Measurements from ENCODE around the gene REEP2. TPM values are rescaled to one million over a fixed set of nuclear protein-coding genes. Genes with fewer than 3 reads are reported as not detected.

REEP2 gene
- polyA plus RNA-seq, 1 of the 3 experiments (the other 2 are of a cell fraction) = 31.2 TPM

DNA sequence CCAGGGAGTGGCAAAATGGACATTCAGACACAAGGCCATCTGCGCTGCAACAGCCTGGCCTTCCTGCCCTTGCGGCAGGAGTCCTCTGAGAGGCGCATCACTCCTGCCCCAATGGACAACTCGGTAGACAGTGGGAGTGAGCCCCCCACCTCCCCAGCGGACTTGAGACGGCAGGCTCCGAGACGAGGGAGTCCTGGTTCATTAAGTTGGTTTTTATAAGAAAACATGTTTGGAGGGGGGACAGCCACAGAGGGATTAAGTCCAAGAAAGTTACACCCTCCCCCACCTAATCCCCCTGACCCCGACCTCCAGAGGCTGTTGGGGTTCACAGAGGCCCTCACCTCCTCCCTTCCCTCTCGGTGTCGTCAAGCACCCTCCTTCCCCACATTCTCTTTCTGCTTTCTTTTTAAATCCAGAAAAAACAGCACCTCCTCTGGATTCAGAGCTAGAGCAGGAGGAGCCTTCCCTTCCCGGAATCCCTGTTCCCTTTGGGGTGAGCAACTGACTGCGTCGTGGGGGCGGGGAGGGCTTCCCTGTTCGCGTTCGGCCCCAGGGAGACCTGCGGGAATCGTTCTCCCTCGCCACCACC, 24.7 kb downstream of the REEP2 start:
- Histone ChIP-seq H3K27ac (ENCODE audit: low read depth in 2 of 2, low read length in 1 of 2) (peak overlapping the region; percentile 96 to 99), H3K4me3 (ENCODE audit: low read depth in 2 of 2, low read length in 1 of 2) (peak overlapping the region; percentile 81 to 83), H3K4me2 (peak overlapping the region; percentile 98), H3K9ac (peak overlapping the region; percentile 97), H3K9me3 (no peaks in the 10 kb centered on the region), H3K79me2 (ENCODE audit: insufficient read depth) (peaks cover 12% of the 10 kb centered on the region; the same call in 1 of the 2 replicates), H3K36me3 (replicated peaks in 1 of 2; ENCODE audit: control insufficient read depth in 1 of 2, insufficient read depth in 2 of 2, low read length in 1 of 2) (peaks cover 0 to 13% of the 10 kb centered on the region in 2 experiments), H4K20me1 (ENCODE audit: insufficient read depth) (peaks cover 30% of the 10 kb centered on the region), H2AFZ (ENCODE audit: low read depth) (peak overlapping the region; percentile 89; the same call in 1 of the 2 replicates), H3F3A (replicated peaks; ENCODE audit: insufficient read depth) (peaks cover 16% of the 10 kb centered on the region), H3K27me3 (ENCODE audit: insufficient read depth) (no peaks in the 10 kb centered on the region), H3K4me1 (ENCODE audit: control insufficient read depth in 1 of 2, insufficient read depth in 2 of 2, low read depth in 1 of 2, low read length in 1 of 2) (peaks cover 9 to 19% of the 10 kb centered on the region in 2 experiments; a peak in 1 of 4 replicates), H3K9me2 (no peaks in the 10 kb centered on the region)
- 40% methylated on average over 17 of the region's 21 CpGs for WGBS (ENCODE audit: low lambda C conversion rate)
- peak; percentile 56 for DNase-seq
- POLR2A ChIA-PET = interaction anchor here (1.8 to 3.2 kb wide), 4 partner anchors 14 to 80 kb away, joined by 12 to 22 read pairs (median 19); partner anchors contain the start of gene ETF1
- CTCF ChIA-PET = interaction anchor here (0.6 to 11.7 kb wide), 14 partner anchors 8 to 442 kb away, joined by 3 to 196 read pairs (median 6); partner anchors contain the start of gene KDM3B
- TF ChIP-seq, protein P1, sequence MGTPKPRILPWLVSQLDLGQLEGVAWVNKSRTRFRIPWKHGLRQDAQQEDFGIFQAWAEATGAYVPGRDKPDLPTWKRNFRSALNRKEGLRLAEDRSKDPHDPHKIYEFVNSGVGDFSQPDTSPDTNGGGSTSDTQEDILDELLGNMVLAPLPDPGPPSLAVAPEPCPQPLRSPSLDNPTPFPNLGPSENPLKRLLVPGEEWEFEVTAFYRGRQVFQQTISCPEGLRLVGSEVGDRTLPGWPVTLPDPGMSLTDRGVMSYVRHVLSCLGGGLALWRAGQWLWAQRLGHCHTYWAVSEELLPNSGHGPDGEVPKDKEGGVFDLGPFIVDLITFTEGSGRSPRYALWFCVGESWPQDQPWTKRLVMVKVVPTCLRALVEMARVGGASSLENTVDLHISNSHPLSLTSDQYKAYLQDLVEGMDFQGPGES (IDR thresholded peaks at IDR 0.05; ENCODE audit: low read depth, low read length) = no peak
- no peak for TF ChIP-seq TCF12 (IDR thresholded peaks at IDR 0.05)
- peak; percentile 68 for TF ChIP-seq CHD2 (IDR thresholded peaks at IDR 0.05; ENCODE audit: low read length, partially characterized antibody)
- TF ChIP-seq RCOR1 (IDR thresholded peaks at IDR 0.05; ENCODE audit: low read length) = no peak
- no peak for TF ChIP-seq EP300 (IDR thresholded peaks at IDR 0.05; ENCODE audit: borderline replicate concordance in 1 of 2, low read depth in 1 of 2, low read length in 1 of 2)
- no peak for TF ChIP-seq SMC3 (IDR thresholded peaks at IDR 0.05; ENCODE audit: low read depth, low read length)
- TF ChIP-seq YY1 (IDR thresholded peaks at IDR 0.05; ENCODE audit: low read depth) = no peak
- no peak for TF ChIP-seq RXRA (IDR thresholded peaks at IDR 0.05; ENCODE audit: borderline replicate concordance, low read depth)

DNA sequence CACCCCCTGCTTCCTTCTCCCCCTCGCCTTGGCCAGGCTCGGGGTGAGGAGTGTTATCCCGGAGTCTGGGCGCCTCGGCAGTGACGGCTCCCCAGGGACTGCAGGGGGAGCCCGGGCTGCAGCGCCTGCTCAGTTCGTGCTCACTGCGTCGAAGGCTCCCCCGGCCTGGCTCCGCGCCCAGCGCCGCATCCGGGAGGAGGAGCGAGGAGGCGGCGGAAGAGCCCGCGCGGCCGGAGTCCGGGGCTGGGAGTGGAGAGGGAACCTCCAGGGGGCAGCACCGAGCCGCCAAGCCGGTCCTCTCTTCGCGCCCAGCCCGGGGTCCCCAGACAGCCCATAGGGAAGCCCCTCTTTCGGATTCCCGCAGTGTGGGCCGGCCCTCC, 25.1 kb downstream of the REEP2 start:
- DNase-seq = peak; percentile 95
- Histone ChIP-seq H3K9me2 (no peaks in the 10 kb centered on the region), H3K79me2 (ENCODE audit: insufficient read depth) (peaks cover 12% of the 10 kb centered on the region; the same call in 1 of the 2 replicates), H2AFZ (ENCODE audit: low read depth) (peak overlapping the region; percentile 89; the same call in 1 of the 2 replicates), H4K20me1 (ENCODE audit: insufficient read depth) (peaks cover 34% of the 10 kb centered on the region), H3K36me3 (replicated peaks in 1 of 2; ENCODE audit: control insufficient read depth in 1 of 2, insufficient read depth in 2 of 2, low read length in 1 of 2) (peaks cover 0 to 13% of the 10 kb centered on the region in 2 experiments), H3K9me3 (no peaks in the 10 kb centered on the region), H3K27me3 (ENCODE audit: insufficient read depth) (no peaks in the 10 kb centered on the region), H3K4me1 (ENCODE audit: control insufficient read depth in 1 of 2, insufficient read depth in 2 of 2, low read depth in 1 of 2, low read length in 1 of 2) (peaks cover 9 to 19% of the 10 kb centered on the region in 2 experiments; a peak in 1 of 4 replicates), H3K4me3 (ENCODE audit: low read depth in 2 of 2, low read length in 1 of 2) (peak overlapping the region; percentile 81 to 83), H3K4me2 (peak overlapping the region; percentile 98), H3F3A (replicated peaks; ENCODE audit: insufficient read depth) (peaks cover 21% of the 10 kb centered on the region), H3K9ac (peak overlapping the region; percentile 97), H3K27ac (ENCODE audit: low read depth in 2 of 2, low read length in 1 of 2) (peak overlapping the region; percentile 96 to 99)
- ChIA-PET CTCF (interaction anchor here (0.6 to 11.7 kb wide), 25 partner anchors 9 to 939 kb away, joined by 3 to 196 read pairs (median 5); partner anchors contain the start of genes ETF1, KDM3B and SPATA24), POLR2A (interaction anchor here (1.5 to 3.2 kb wide), 5 partner anchors 14 to 79 kb away, joined by 4 to 22 read pairs (median 16); partner anchors contain the start of gene ETF1)
- WGBS (ENCODE audit: low lambda C conversion rate) = no CpG with 5 or more reads among the region's 34 CpGs
- no peak for TF ChIP-seq RXRA (IDR thresholded peaks at IDR 0.05; ENCODE audit: borderline replicate concordance, low read depth)
- TF ChIP-seq FOSL2 (IDR thresholded peaks at IDR 0.05; ENCODE audit: borderline replicate concordance, low read depth) = no peak
- no peak; the same call in 1 of the 2 replicates for TF ChIP-seq TCF12 (IDR thresholded peaks at IDR 0.05)
- TF ChIP-seq POLR2AphosphoS5 (IDR thresholded peaks at IDR 0.05; ENCODE audit: low read depth, low read length) = peak; percentile 81
- TF ChIP-seq RFX5 (IDR thresholded peaks at IDR 0.05; ENCODE audit: low read length) = no peak
- no peak for TF ChIP-seq FOXM1 (IDR thresholded peaks at IDR 0.05; ENCODE audit: low read depth)
- TF ChIP-seq NFIC (IDR thresholded peaks at IDR 0.05; ENCODE audit: borderline replicate concordance) = peak; percentile 89
- TF ChIP-seq SIN3A (IDR thresholded peaks at IDR 0.05; ENCODE audit: borderline replicate concordance, low read depth, low read length) = peak; percentile 79; the same call in 1 of the 2 replicates
- TF ChIP-seq, protein P1 (IDR thresholded peaks at IDR 0.05; ENCODE audit: low read depth, low read length) = no peak
- TF ChIP-seq JUND (IDR thresholded peaks at IDR 0.05) = no peak
- TF ChIP-seq, protein P2, sequence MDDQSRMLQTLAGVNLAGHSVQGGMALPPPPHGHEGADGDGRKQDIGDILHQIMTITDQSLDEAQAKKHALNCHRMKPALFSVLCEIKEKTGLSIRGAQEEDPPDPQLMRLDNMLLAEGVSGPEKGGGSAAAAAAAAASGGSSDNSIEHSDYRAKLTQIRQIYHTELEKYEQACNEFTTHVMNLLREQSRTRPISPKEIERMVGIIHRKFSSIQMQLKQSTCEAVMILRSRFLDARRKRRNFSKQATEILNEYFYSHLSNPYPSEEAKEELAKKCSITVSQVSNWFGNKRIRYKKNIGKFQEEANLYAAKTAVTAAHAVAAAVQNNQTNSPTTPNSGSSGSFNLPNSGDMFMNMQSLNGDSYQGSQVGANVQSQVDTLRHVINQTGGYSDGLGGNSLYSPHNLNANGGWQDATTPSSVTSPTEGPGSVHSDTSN (IDR thresholded peaks at IDR 0.05) = 0 out of 2 replicates have a peak, but pooled peaks have one; percentile 18
- TF ChIP-seq YY1 (IDR thresholded peaks at IDR 0.05; ENCODE audit: low read depth) = no peak
- TF ChIP-seq TEAD4 (IDR thresholded peaks at IDR 0.05; ENCODE audit: borderline replicate concordance, insufficient read depth) = no peak
- TF ChIP-seq EZH2phosphoT487 (IDR thresholded peaks at IDR 0.05; ENCODE audit: borderline replicate concordance, low read depth) = no peak
- TF ChIP-seq TAF1 (IDR thresholded peaks at IDR 0.05; ENCODE audit: borderline replicate concordance, low read depth, low read length) = peak; percentile 60; the same call in 1 of the 2 replicates
- TF ChIP-seq RAD21 (IDR thresholded peaks at IDR 0.05; ENCODE audit: low read length) = peak; percentile 64
- no peak for TF ChIP-seq USF2 (IDR thresholded peaks at IDR 0.05; ENCODE audit: borderline replicate concordance, low read depth, low read length)
- TF ChIP-seq EP300 (IDR thresholded peaks at IDR 0.05; ENCODE audit: borderline replicate concordance in 1 of 2, low read depth in 1 of 2, low read length in 1 of 2) = no peak
- no peak for TF ChIP-seq FOXJ3 (CRISPR knock-in tag; IDR thresholded peaks at IDR 0.05)
